OCI-LY7 (cell line): Measurements from ENCODE around the gene SSNA1.

ENCODE experiments used
- EZH2phosphoT487 ChIP-seq: fragments of 200-600 bp; sonication (generic); IDR thresholded peaks from 2 replicates; pipeline ENCODE4 v1.6.1; 2018; ENCODE audit warnings: low read depth, borderline replicate concordance, mild to moderate bottlenecking, mixed run types, antibody characterized with exemption, low read length, moderate library complexity, mixed read lengths
- TF ChIP-seq, protein P1 (sequence below): fragments of 200-600 bp; sonication (generic); conservative IDR thresholded peaks from 2 replicates; pipeline ENCODE4 v1.5.1; 2014; ENCODE audit warnings: mild to moderate bottlenecking, antibody characterized with exemption, low read length, moderate library complexity, mixed read lengths

DNA sequence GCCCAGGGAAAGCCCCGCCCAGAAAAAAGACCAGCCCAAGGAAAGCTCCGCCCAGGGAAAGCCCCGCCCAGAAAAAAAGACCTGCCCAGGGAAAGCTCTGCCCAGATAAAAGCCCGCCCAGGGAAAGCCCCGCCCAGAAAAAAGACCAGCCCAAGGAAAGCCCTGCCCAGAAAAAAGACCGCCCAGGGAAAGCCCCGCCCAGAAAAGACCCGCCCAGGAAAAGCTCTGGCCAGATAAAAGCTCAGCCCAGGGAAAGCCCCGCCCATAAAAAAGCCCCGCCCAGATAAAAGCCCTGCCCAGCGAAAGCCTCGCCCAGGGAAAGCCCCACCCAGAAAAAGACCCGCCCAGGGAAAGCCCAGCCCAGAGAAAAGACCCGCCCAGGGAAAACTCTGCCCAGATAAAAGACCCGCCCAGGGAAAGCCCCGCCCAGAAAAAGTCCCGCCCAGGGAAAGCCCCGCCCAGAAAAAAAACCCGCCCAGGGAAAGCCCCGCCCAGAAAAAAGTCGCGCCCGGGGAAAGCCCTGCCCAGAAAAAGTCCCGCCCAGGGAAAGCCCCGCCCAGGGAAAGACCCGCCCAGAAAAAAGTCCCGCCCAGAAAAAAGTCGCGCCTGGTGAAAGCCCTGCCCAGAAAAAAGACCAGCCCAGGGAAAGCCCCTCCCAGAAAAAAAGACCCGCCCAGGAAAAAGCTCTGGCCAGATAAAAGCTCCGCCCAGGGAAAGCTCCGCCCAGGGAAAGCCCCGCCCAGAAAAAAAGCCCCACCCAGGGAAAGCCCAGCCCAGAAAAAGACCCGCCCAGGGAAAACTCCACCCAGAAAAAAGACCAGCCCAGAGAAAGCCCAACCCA is 37.6 kb upstream of the SSNA1 start:
- TF ChIP-seq, protein P1, sequence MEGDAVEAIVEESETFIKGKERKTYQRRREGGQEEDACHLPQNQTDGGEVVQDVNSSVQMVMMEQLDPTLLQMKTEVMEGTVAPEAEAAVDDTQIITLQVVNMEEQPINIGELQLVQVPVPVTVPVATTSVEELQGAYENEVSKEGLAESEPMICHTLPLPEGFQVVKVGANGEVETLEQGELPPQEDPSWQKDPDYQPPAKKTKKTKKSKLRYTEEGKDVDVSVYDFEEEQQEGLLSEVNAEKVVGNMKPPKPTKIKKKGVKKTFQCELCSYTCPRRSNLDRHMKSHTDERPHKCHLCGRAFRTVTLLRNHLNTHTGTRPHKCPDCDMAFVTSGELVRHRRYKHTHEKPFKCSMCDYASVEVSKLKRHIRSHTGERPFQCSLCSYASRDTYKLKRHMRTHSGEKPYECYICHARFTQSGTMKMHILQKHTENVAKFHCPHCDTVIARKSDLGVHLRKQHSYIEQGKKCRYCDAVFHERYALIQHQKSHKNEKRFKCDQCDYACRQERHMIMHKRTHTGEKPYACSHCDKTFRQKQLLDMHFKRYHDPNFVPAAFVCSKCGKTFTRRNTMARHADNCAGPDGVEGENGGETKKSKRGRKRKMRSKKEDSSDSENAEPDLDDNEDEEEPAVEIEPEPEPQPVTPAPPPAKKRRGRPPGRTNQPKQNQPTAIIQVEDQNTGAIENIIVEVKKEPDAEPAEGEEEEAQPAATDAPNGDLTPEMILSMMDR: no peak
- no peak for TF ChIP-seq EZH2phosphoT487
